HEK293 (cell line): ENCODE data around the gene BAIAP3.
"Not testable (repeated sequence)": the region's sequence is repeated elsewhere in the genome, so short reads cannot be mapped to it uniquely, and the experiment has no call there.

Experiments used
- CTCF ChIA-PET: fragments of 350-600 bp; formaldehyde crosslinking; extraction: SDS; loops from one replicate; lab custom pipeline; 2021; ENCODE audit warnings: antibody characterized with exemption; lab: Yijun Ruan, JAX
- POLR2A ChIA-PET: fragments of 300-600 bp; formaldehyde crosslinking; extraction: SDS; loops from one replicate; lab custom pipeline; 2020; ENCODE audit warnings: antibody characterized with exemption, inconsistent platforms; lab: Yijun Ruan, JAX
- H3K27ac ChIP-seq: fragments of 200-500 bp; sonication (Bioruptor generic); 2 replicates; pipeline ENCODE4 v1.5.1; 2014; ENCODE audit warnings: low read depth, low read length, control low read depth, inconsistent platforms; ENCODE audit errors: extremely low read depth
- H3K36me3 ChIP-seq, 2 experiments: fragments of 200-500 bp in 1 of 2; sonication (Bioruptor generic) in 1 of 2; 1 replicate in 1 of 2; 2 replicates in 1 of 2; pipeline ENCODE4 v1.5.1; 2014 to 2017; ENCODE audit warnings: inconsistent platforms in 2 of 2, low read length in 2 of 2; ENCODE audit not compliant: control insufficient read depth in 2 of 2, insufficient read depth in 1 of 2
- H3K4me1 ChIP-seq: fragments of 200-500 bp; sonication (Bioruptor generic); 2 replicates; pipeline ENCODE4 v1.5.1; 2014; ENCODE audit warnings: mild to moderate bottlenecking, low read length, inconsistent platforms; ENCODE audit not compliant: control insufficient read depth, insufficient read depth
- H3K4me3 ChIP-seq: 2 replicates; pipeline ENCODE4 v1.5.1; 2011; ENCODE audit warnings: low read depth, mild to moderate bottlenecking, control low read depth, low read length, moderate library complexity
- H3K9me3 ChIP-seq: fragments of 200-500 bp; sonication (Bioruptor generic); 2 replicates; pipeline ENCODE4 v1.5.1; 2014; ENCODE audit warnings: low read depth, low read length, inconsistent platforms; ENCODE audit not compliant: control insufficient read depth, insufficient read depth
- CTCF ChIP-seq: fragments of 450-650 bp; formaldehyde crosslinking; IDR thresholded peaks from 2 replicates; pipeline ENCODE4 v1.5.1; 2016; ENCODE audit warnings: missing biosample characterization, missing genetic modification characterization
- REST ChIP-seq: fragments of 450-650 bp; formaldehyde crosslinking; IDR thresholded peaks from 2 replicates; pipeline ENCODE4 v1.5.1; 2016; ENCODE audit warnings: missing biosample characterization, missing genetic modification characterization
- SP3 ChIP-seq: fragments of 450-650 bp; formaldehyde crosslinking; IDR thresholded peaks from 2 replicates; pipeline ENCODE4 v1.5.1; 2016; ENCODE audit warnings: missing biosample characterization, missing genetic modification characterization
- TRIM28 ChIP-seq: IDR thresholded peaks from 2 replicates; pipeline ENCODE4 v1.6.1; 2011; ENCODE audit warnings: low read length, control low read depth, borderline replicate concordance
- ZBTB49 ChIP-seq: fragments of 450-650 bp; formaldehyde crosslinking; IDR thresholded peaks from 2 replicates; pipeline ENCODE4 v1.5.1; 2016; ENCODE audit warnings: missing biosample characterization, missing genetic modification characterization, low read depth
- ZBTB6 ChIP-seq: fragments of 450-650 bp; formaldehyde crosslinking; IDR thresholded peaks from 2 replicates; pipeline ENCODE4 v1.5.1; 2017; ENCODE audit warnings: missing biosample characterization, missing genetic modification characterization
- ZFHX2 ChIP-seq: fragments of 450-650 bp; formaldehyde crosslinking; conservative IDR thresholded peaks from 2 replicates; pipeline ENCODE4 v1.5.1; 2016; ENCODE audit warnings: missing biosample characterization, missing genetic modification characterization
- ZNF157 ChIP-seq: fragments of 450-650 bp; formaldehyde crosslinking; IDR thresholded peaks from 2 replicates; pipeline ENCODE4 v1.5.1; 2016; ENCODE audit warnings: missing biosample characterization, missing genetic modification characterization
- ZNF16 ChIP-seq: fragments of 450-650 bp; formaldehyde crosslinking; IDR thresholded peaks from 2 replicates; pipeline ENCODE4 v1.5.1; 2016; ENCODE audit warnings: low read depth, missing biosample characterization, missing genetic modification characterization
- ZNF391 ChIP-seq: fragments of 450-650 bp; formaldehyde crosslinking; IDR thresholded peaks from 2 replicates; pipeline ENCODE4 v1.5.1; 2016; ENCODE audit warnings: low read depth, missing biosample characterization, missing genetic modification characterization, borderline replicate concordance
- ZNF513 ChIP-seq: fragments of 450-650 bp; IDR thresholded peaks from 2 replicates; pipeline ENCODE4 v1.5.1; 2018; ENCODE audit warnings: missing biosample characterization, missing genetic modification characterization
- ZNF561 ChIP-seq: fragments of 450-650 bp; IDR thresholded peaks from 2 replicates; pipeline ENCODE4 v1.5.1; 2018; ENCODE audit warnings: missing biosample characterization, missing genetic modification characterization, borderline replicate concordance
- ZNF585B ChIP-seq: fragments of 450-650 bp; formaldehyde crosslinking; IDR thresholded peaks from 2 replicates; pipeline ENCODE4 v1.5.1; 2016; ENCODE audit warnings: missing biosample characterization, missing genetic modification characterization
- ZNF658 ChIP-seq: fragments of 450-650 bp; formaldehyde crosslinking; IDR thresholded peaks from 2 replicates; pipeline ENCODE4; 2016; ENCODE audit warnings: missing biosample characterization, missing genetic modification characterization
- ZNF664 ChIP-seq: fragments of 450-650 bp; formaldehyde crosslinking; IDR thresholded peaks from 2 replicates; pipeline ENCODE4 v1.5.1; 2016; ENCODE audit warnings: missing biosample characterization, missing genetic modification characterization
- ZNF791 ChIP-seq: fragments of 450-650 bp; formaldehyde crosslinking; IDR thresholded peaks from 2 replicates; pipeline ENCODE4 v1.5.1; 2016; ENCODE audit warnings: missing biosample characterization, missing genetic modification characterization

The BAIAP3 gene

GRCh38 chr16:1327619-1327947 lies 5.9 kb upstream of the BAIAP3 start:
- TF ChIP-seq ZNF157 (tag by site-specific recombination) (no peak), ZNF664 (tag by site-specific recombination) (no peak), ZNF658 (no peak), TRIM28 (no peak)
- ChIA-PET POLR2A (interaction anchor here (1.7 kb wide), 1 partner anchor 11 kb away, joined by 4 read pairs; no protein-coding TSS in a partner anchor), CTCF (no interaction called here)

GRCh38 chr16:1328136-1328535 lies 5.3 kb upstream of the BAIAP3 start:
- H3K9me3 ChIP-seq, H3K4me3 ChIP-seq, H3K27ac ChIP-seq, POLR2A ChIA-PET, H3K4me1 ChIP-seq, CTCF ChIA-PET: not testable (repeated sequence)
- peaks cover 0 to 15% of the 10 kb centered on the region in 2 experiments; a peak in 1 of 3 replicates for H3K36me3 ChIP-seq

More at GRCh38 chr16:1327619-1327947, 5.9 kb upstream of the BAIAP3 start:
- Histone ChIP-seq H3K27ac (no peak overlapping the region), H3K9me3 (no peaks in the 10 kb centered on the region), H3K4me1 (no peaks in the 10 kb centered on the region), H3K36me3 (peaks cover 0 to 16% of the 10 kb centered on the region in 2 experiments; a peak in 2 of 3 replicates), H3K4me3 (no peak overlapping the region)

GRCh38 chr16:1328961-1329360 lies 4.5 kb upstream of the BAIAP3 start:
- CTCF ChIA-PET: interaction anchor here (0.6 to 0.7 kb wide), 2 partner anchors 56 to 915 kb away, joined by 3 to 5 read pairs; no protein-coding TSS in a partner anchor
- POLR2A ChIA-PET, H3K4me3 ChIP-seq, H3K4me1 ChIP-seq, H3K27ac ChIP-seq, H3K36me3 ChIP-seq, H3K9me3 ChIP-seq: not testable (repeated sequence)

- H3K4me1 ChIP-seq: peaks cover 2% of the 10 kb centered on the region; the same call in 1 of the 2 replicates
- POLR2A ChIA-PET: no interaction called here
- TF ChIP-seq ZBTB6 (tag by site-specific recombination) (no peak), ZNF561 (tag by site-specific recombination) (no peak), ZFHX2 (tag by site-specific recombination) (no peak), SP3 (tag by site-specific recombination) (no peak), ZNF16 (tag by site-specific recombination) (no peak), REST (no peak), ZBTB49 (tag by site-specific recombination) (no peak), ZNF791 (tag by site-specific recombination) (no peak), ZNF585B (tag by site-specific recombination) (no peak), ZNF513 (tag by site-specific recombination) (no peak), ZNF391 (tag by site-specific recombination) (no peak), CTCF (tag by site-specific recombination) (no peak)
Observed at GRCh38 chr16:1330260-1330914, 3.1 kb upstream of the BAIAP3 start.

More at GRCh38 chr16:1330260-1330914, 3.1 kb upstream of the BAIAP3 start:
- Histone ChIP-seq H3K36me3 (no peaks in the 10 kb centered on the region), H3K4me3 (no peak overlapping the region), H3K27ac (no peak overlapping the region), H3K9me3 (no peaks in the 10 kb centered on the region)
- CTCF ChIA-PET: interaction anchor here (0.7 to 1.3 kb wide), 4 partner anchors 16 to 259 kb away, joined by 3 to 4 read pairs (median 3); no protein-coding TSS in a partner anchor
